OCI-LY1 (cell line): ENCODE results near the gene FAM107B.

Experiments
- H2AFZ ChIP-seq: fragments of 200-600 bp; sonication (generic), shearing (Covaris generic); 2 replicates; pipeline ENCODE4 v1.6.0; 2014; ENCODE audit warnings: antibody characterized with exemption, mild to moderate bottlenecking, low read length
- H3F3A ChIP-seq: fragments of 200-600 bp; sonication (generic), shearing (Covaris generic); 2 replicates; pipeline ENCODE4 v1.6.0; 2014; ENCODE audit warnings: mild to moderate bottlenecking, antibody characterized with exemption, low read length, moderate library complexity; ENCODE audit not compliant: insufficient read depth
- H3K27ac ChIP-seq: fragments of 200-600 bp; sonication (generic); 2 replicates; pipeline ENCODE4 v1.5.1; 2014; ENCODE audit warnings: low read length, mixed run types, mild to moderate bottlenecking, low read depth; ENCODE audit not compliant: poor library complexity, severe bottlenecking
- H3K27me3 ChIP-seq: fragments of 200-600 bp; sonication (generic); 2 replicates; pipeline ENCODE4 v1.6.0; 2014; ENCODE audit warnings: antibody characterized with exemption, mild to moderate bottlenecking, low read length, moderate library complexity; ENCODE audit not compliant: insufficient read depth
- H3K36me3 ChIP-seq: fragments of 200-600 bp; sonication (generic); 2 replicates; pipeline ENCODE4 v1.6.1; 2014; ENCODE audit warnings: mild to moderate bottlenecking, antibody characterized with exemption, low read length, moderate library complexity, mixed read lengths; ENCODE audit not compliant: insufficient read depth
- H3K4me1 ChIP-seq: fragments of 200-600 bp; sonication (generic); 2 replicates; pipeline ENCODE4 v1.5.1; 2014; ENCODE audit warnings: mild to moderate bottlenecking, low read length, moderate library complexity; ENCODE audit not compliant: insufficient read depth, severe bottlenecking
- H3K4me2 ChIP-seq: fragments of 200-600 bp; sonication (generic), shearing (Covaris generic); 2 replicates; pipeline ENCODE4 v1.6.1; 2014; ENCODE audit warnings: low read length
- H3K4me3 ChIP-seq: fragments of 200-600 bp; sonication (generic); 2 replicates; pipeline ENCODE4 v1.5.1; 2014; ENCODE audit warnings: low read length, low read depth, mild to moderate bottlenecking, mixed read lengths; ENCODE audit not compliant: poor library complexity, severe bottlenecking
- H3K79me2 ChIP-seq: fragments of 200-600 bp; shearing (Covaris generic); 2 replicates; pipeline ENCODE4 v1.6.1; 2016; ENCODE audit warnings: mixed run types, low read length, mixed read lengths; ENCODE audit not compliant: insufficient read depth
- H3K9ac ChIP-seq: fragments of 200-600 bp; sonication (generic), shearing (Covaris generic); 2 replicates; pipeline ENCODE4 v1.6.1; 2014; ENCODE audit warnings: mild to moderate bottlenecking, low read length, mixed read lengths
- H3K9me2 ChIP-seq: fragments of 200-600 bp; sonication (generic), shearing (Covaris generic); 2 replicates; pipeline ENCODE4 v1.6.1; 2014; ENCODE audit warnings: low read depth, mild to moderate bottlenecking, low read length, mixed read lengths
- H3K9me3 ChIP-seq: fragments of 200-600 bp; shearing (Covaris generic); 2 replicates; pipeline ENCODE4 v1.6.1; 2014; ENCODE audit warnings: low read length, mixed read lengths
- H4K20me1 ChIP-seq: fragments of 200-600 bp; sonication (generic), shearing (Covaris generic); 2 replicates; pipeline ENCODE4 v1.6.0; 2016; ENCODE audit warnings: mild to moderate bottlenecking, low read length; ENCODE audit not compliant: insufficient read depth
- EZH2 ChIP-seq: fragments of 200-600 bp; sonication (generic), shearing (Covaris generic); IDR thresholded peaks from 2 replicates; pipeline ENCODE4 v1.8.0; 2017; ENCODE audit warnings: borderline replicate concordance, mixed run types, mild to moderate bottlenecking, antibody characterized with exemption, low read length, moderate library complexity, mixed read lengths
- TF ChIP-seq, protein P1 (sequence below): fragments of 200-600 bp; sonication (generic), shearing (Covaris generic); IDR thresholded peaks from 2 replicates; pipeline ENCODE4 v1.5.1; 2017; ENCODE audit warnings: mild to moderate bottlenecking, antibody characterized with exemption, low read length, moderate library complexity, mixed read lengths

Gene FAM107B

GRCh38 chr10:14507176-14507575 lies 267.5 kb downstream of the FAM107B start:
- no peaks in the 10 kb centered on the region for H3K27me3 ChIP-seq
- peaks cover 32% of the 10 kb centered on the region for H3K36me3 ChIP-seq
- no peak overlapping the region for H3K9ac ChIP-seq
- no peaks in the 10 kb centered on the region for H3K9me2 ChIP-seq
- H3K9me3 ChIP-seq = 0 out of 2 replicates have a peak, but pooled peaks cover 2% of the 10 kb centered on the region
- no peaks in the 10 kb centered on the region for H3K4me1 ChIP-seq
- no peaks in the 10 kb centered on the region for H4K20me1 ChIP-seq
- H3K27ac ChIP-seq = no peak overlapping the region
- no peaks in the 10 kb centered on the region for H3K79me2 ChIP-seq
- TF ChIP-seq, protein P1, sequence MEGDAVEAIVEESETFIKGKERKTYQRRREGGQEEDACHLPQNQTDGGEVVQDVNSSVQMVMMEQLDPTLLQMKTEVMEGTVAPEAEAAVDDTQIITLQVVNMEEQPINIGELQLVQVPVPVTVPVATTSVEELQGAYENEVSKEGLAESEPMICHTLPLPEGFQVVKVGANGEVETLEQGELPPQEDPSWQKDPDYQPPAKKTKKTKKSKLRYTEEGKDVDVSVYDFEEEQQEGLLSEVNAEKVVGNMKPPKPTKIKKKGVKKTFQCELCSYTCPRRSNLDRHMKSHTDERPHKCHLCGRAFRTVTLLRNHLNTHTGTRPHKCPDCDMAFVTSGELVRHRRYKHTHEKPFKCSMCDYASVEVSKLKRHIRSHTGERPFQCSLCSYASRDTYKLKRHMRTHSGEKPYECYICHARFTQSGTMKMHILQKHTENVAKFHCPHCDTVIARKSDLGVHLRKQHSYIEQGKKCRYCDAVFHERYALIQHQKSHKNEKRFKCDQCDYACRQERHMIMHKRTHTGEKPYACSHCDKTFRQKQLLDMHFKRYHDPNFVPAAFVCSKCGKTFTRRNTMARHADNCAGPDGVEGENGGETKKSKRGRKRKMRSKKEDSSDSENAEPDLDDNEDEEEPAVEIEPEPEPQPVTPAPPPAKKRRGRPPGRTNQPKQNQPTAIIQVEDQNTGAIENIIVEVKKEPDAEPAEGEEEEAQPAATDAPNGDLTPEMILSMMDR = no peak
- TF ChIP-seq EZH2 = no peak
- no peak overlapping the region for H2AFZ ChIP-seq
- H3F3A ChIP-seq = no peaks in the 10 kb centered on the region
- no peak overlapping the region for H3K4me3 ChIP-seq
- H3K4me2 ChIP-seq = no peak overlapping the region

DNA sequence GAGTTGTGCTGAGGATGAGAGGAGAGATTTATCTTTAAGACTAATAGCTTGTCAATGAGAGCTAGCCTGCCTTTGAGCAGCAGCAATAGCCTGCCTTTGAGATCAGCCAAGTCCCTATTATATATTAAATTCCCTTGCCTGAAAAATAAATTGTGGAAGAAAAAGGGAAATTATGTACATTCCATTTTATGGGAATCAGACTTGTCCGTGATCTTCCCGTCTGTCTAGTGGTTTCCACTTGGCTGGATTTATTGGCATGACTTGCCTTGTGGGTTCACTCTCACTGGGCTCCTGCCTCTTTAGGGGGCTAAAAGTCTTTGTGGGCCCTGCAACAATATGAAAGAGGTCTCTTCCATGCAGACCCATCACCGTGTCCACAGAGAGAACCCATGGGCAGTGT lies 272.3 kb downstream of the FAM107B start:
- Histone ChIP-seq H3K9me2 (no peaks in the 10 kb centered on the region), H3K4me3 (no peak overlapping the region), H3K4me2 (no peak overlapping the region), H3K27me3 (no peaks in the 10 kb centered on the region), H3F3A (no peaks in the 10 kb centered on the region), H2AFZ (no peak overlapping the region), H4K20me1 (no peaks in the 10 kb centered on the region), H3K27ac (no peak overlapping the region), H3K9me3 (no peaks in the 10 kb centered on the region), H3K36me3 (no peaks in the 10 kb centered on the region), H3K79me2 (no peaks in the 10 kb centered on the region), H3K9ac (no peak overlapping the region), H3K4me1 (peaks cover 6% of the 10 kb centered on the region)
- TF ChIP-seq, protein P1 = no peak
- no peak for TF ChIP-seq EZH2

DNA sequence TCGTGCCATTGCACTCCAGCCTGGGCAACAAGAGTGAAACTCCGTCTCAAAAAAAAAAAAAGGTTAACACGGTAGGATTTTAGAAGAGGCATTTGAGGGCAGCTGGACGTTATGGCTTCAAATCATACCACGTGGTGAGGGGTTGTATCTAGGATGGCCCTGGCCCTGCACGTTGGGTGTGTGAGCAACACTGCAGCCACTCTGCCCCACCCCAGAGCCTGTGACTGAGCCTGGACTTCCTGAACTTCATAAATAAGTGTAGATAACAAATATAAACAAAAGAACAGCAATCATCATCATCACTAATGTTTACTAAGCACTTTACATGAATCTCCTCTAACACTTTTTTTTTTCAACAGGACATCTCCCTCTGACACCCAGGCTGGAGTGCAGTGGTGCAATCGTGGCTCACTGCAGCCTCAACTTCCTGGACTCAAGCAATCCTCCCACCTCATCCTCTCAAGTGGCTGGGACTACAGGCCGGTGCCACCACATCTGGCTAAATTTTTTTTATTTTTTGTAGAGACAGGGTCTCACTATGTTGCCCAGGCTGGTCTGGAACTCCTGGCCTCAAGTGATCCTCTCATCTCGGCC lies 274.4 kb downstream of the FAM107B start:
- TF ChIP-seq, protein P1 = no peak
- no peak for TF ChIP-seq EZH2
- H3K4me2 ChIP-seq = no peak overlapping the region
- no peak overlapping the region for H2AFZ ChIP-seq
- no peaks in the 10 kb centered on the region for H3K79me2 ChIP-seq
- H3K9me2 ChIP-seq = no peaks in the 10 kb centered on the region
- no peaks in the 10 kb centered on the region for H3K27me3 ChIP-seq
- no peaks in the 10 kb centered on the region for H3F3A ChIP-seq
- no peaks in the 10 kb centered on the region for H4K20me1 ChIP-seq
- H3K27ac ChIP-seq = no peak overlapping the region
- H3K4me1 ChIP-seq = peaks cover 8% of the 10 kb centered on the region
- H3K36me3 ChIP-seq = no peaks in the 10 kb centered on the region
- no peaks in the 10 kb centered on the region for H3K9me3 ChIP-seq
- H3K4me3 ChIP-seq = no peak overlapping the region
- no peak overlapping the region for H3K9ac ChIP-seq
